Muscle layer of colon (tissue), 2 donors: Measurements from ENCODE around the gene CLIC3.
A peak's percentile ranks its signal among the peaks of the same experiment; 100 is the strongest.

ENCODE experiments used
- H3K27ac ChIP-seq: one replicate; pipeline ENCODE4 v1.7.0; 2013; ENCODE audit warnings: low read depth, mild to moderate bottlenecking, low read length, moderate library complexity
- H3K27me3 ChIP-seq, 2 donors: one replicate each; pipeline ENCODE4 v1.7.0; 2013; ENCODE audit warnings: low read length in 2 of 2, mild to moderate bottlenecking in 2 of 2; ENCODE audit not compliant: insufficient read depth in 2 of 2, control insufficient read depth in 1 of 2
- H3K36me3 ChIP-seq: one replicate; pipeline ENCODE4 v1.7.0; 2013; ENCODE audit warnings: mild to moderate bottlenecking, low read length; ENCODE audit not compliant: insufficient read depth
- H3K4me1 ChIP-seq: one replicate; pipeline ENCODE4 v1.7.0; 2013; ENCODE audit warnings: mild to moderate bottlenecking, low read length; ENCODE audit not compliant: insufficient read depth
- H3K4me3 ChIP-seq, 2 donors: one replicate each; pipeline ENCODE4 v1.7.0; 2013; ENCODE audit warnings: low read length in 2 of 2, low read depth in 1 of 2, mild to moderate bottlenecking in 1 of 2, moderate library complexity in 1 of 2
- H3K9ac ChIP-seq: one replicate; pipeline ENCODE4 v1.7.0; 2013; ENCODE audit warnings: low read length
- H3K9me3 ChIP-seq: one replicate; pipeline ENCODE4 v1.7.0; 2013; ENCODE audit warnings: mild to moderate bottlenecking, low read length
- donor health status: abdominal sarcoma.
- donor health status: Adenocarcinoma of cecum.

CLIC3 gene

GRCh38 chr9:136951541-136952320, 44.6 kb downstream of the CLIC3 start, which contains the start of gene LCN12:
Gene LCN12 (plus strand): TSS chr9:136952273. CDS start chr9:136952328, 55 bp downstream.
- no peaks in the 10 kb centered on the region for H3K27me3 ChIP-seq
- no peak within 1 kb of the TSS for H3K27ac ChIP-seq
- no peaks in the 10 kb centered on the region for H3K9me3 ChIP-seq
- H3K36me3 ChIP-seq = no peaks in the 10 kb centered on the region
- H3K4me3 ChIP-seq = no peak within 1 kb of the TSS
- H3K4me1 ChIP-seq = no peaks in the 10 kb centered on the region
- H3K9ac ChIP-seq = no peak within 1 kb of the TSS

- no peaks in the 10 kb centered on the region for H3K36me3 ChIP-seq
- no peaks in the 10 kb centered on the region for H3K4me1 ChIP-seq
- no peaks in the 10 kb centered on the region for H3K9me3 ChIP-seq
- peak overlapping the region; percentile 36 for H3K27ac ChIP-seq
- peak overlapping the region; percentile 24 for H3K9ac ChIP-seq
- peak overlapping the region; percentile 38 to 75 for H3K4me3 ChIP-seq
- no peaks in the 10 kb centered on the region for H3K27me3 ChIP-seq
These were observed 45.6 kb downstream of the CLIC3 start for GRCh38 chr9:136950656-136951276.

GRCh38 chr9:136949817-136950655, 46.3 kb downstream of the CLIC3 start:
- peaks cover under 1% of the 10 kb centered on the region for H3K4me1 ChIP-seq
- H3K27me3 ChIP-seq = no peaks in the 10 kb centered on the region
- H3K36me3 ChIP-seq = no peaks in the 10 kb centered on the region
- peak overlapping the region; percentile 38 to 75 for H3K4me3 ChIP-seq
- H3K27ac ChIP-seq = peak overlapping the region; percentile 58
- H3K9me3 ChIP-seq = no peaks in the 10 kb centered on the region
- H3K9ac ChIP-seq = peak overlapping the region; percentile 24

- no peak overlapping the region for H3K9ac ChIP-seq
- peak overlapping the region; percentile 38 to 75 for H3K4me3 ChIP-seq
- no peaks in the 10 kb centered on the region for H3K27me3 ChIP-seq
- no peaks in the 10 kb centered on the region for H3K36me3 ChIP-seq
- H3K4me1 ChIP-seq = peaks cover 3% of the 10 kb centered on the region
- no peaks in the 10 kb centered on the region for H3K9me3 ChIP-seq
- peak overlapping the region; percentile 58 for H3K27ac ChIP-seq
These were observed 47.0 kb downstream of the CLIC3 start for GRCh38 chr9:136949239-136949816.

GRCh38 chr9:136947955-136948510, 48.3 kb downstream of the CLIC3 start:
- no peaks in the 10 kb centered on the region for H3K9me3 ChIP-seq
- H3K9ac ChIP-seq = no peak overlapping the region
- H3K27ac ChIP-seq = no peak overlapping the region
- H3K4me1 ChIP-seq = peaks cover 8% of the 10 kb centered on the region
- peaks cover 1% of the 10 kb centered on the region for H3K36me3 ChIP-seq
- no peaks in the 10 kb centered on the region for H3K27me3 ChIP-seq
- H3K4me3 ChIP-seq = no peak overlapping the region

- Histone ChIP-seq H3K27ac (no peak overlapping the region), H3K4me3 (no peak overlapping the region), H3K36me3 (peaks cover 9% of the 10 kb centered on the region), H3K9me3 (no peaks in the 10 kb centered on the region), H3K9ac (no peak overlapping the region), H3K27me3 (no peaks in the 10 kb centered on the region), H3K4me1 (peaks cover 12% of the 10 kb centered on the region)
These were observed 49.1 kb downstream of the CLIC3 start for GRCh38 chr9:136947028-136947891.

GRCh38 chr9:136946228-136947027, 49.9 kb downstream of the CLIC3 start:
- Histone ChIP-seq H3K27me3 (no peaks in the 10 kb centered on the region), H3K27ac (no peak overlapping the region), H3K36me3 (peaks cover 17% of the 10 kb centered on the region), H3K4me3 (no peak overlapping the region), H3K4me1 (peaks cover 12% of the 10 kb centered on the region), H3K9ac (no peak overlapping the region), H3K9me3 (no peaks in the 10 kb centered on the region)

- Histone ChIP-seq H3K27me3 (no peaks in the 10 kb centered on the region), H3K9me3 (no peaks in the 10 kb centered on the region), H3K36me3 (peaks cover 24% of the 10 kb centered on the region), H3K4me3 (no peak overlapping the region), H3K4me1 (peaks cover 12% of the 10 kb centered on the region), H3K9ac (no peak overlapping the region), H3K27ac (no peak overlapping the region)
These were observed 50.8 kb downstream of the CLIC3 start for GRCh38 chr9:136945333-136946227.
